ENCODE data around the gene TLR8. TPM values are rescaled to one million over a fixed set of nuclear protein-coding genes. Genes with fewer than 3 reads are reported as not detected.

The TLR8 gene
- total and polyA plus RNA-seq, 10 of the 15 experiments (the other 5 are each of a cell fraction or from before 2014, with no cell fraction given), result 0.04 TPM; not detected in 9

DNA sequence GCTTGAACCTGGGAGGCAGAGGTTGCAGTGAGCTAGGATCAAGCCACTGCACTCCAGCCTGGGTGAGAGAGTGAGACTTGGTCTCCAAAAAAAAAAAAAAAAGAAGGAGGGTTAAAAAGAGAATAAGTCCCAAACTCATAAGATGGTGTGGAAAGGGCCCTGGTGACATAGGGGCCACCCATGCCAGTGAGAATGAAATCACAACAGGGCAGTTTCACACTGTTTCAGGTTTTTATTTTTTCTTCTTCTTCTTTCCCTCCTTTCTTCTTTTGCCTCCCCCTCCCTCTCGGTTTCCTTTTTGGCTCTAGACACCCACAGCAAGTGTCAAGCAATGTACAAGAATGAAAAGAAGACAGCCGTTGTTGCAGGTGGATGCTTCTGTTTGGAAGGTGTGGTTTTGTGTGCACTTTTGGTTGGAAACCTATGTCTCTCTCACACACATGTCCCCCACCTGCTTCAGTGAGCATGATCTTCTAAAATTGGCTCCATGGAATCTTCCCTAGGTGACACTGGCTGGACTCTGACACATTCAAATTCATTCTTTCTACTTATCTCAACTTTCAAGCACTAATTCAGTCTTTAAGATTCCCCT is 14.4 kb upstream of the TLR8 start (continued):
- TF ChIP-seq CBFB (IDR thresholded peaks at IDR 0.05; ENCODE audit: low read depth), result peak; percentile 44; the same call in 1 of the 2 replicates
- peak; percentile 91 for TF ChIP-seq TCF3 (IDR thresholded peaks at IDR 0.05; ENCODE audit: borderline replicate concordance, insufficient read depth, low read depth, low read length)
- TF ChIP-seq ZBED1 (IDR thresholded peaks at IDR 0.05; ENCODE audit: borderline replicate concordance), result no peak
- TF ChIP-seq JUND (IDR thresholded peaks at IDR 0.05; ENCODE audit: low read depth, low read length), result no peak
- TF ChIP-seq, protein P1, sequence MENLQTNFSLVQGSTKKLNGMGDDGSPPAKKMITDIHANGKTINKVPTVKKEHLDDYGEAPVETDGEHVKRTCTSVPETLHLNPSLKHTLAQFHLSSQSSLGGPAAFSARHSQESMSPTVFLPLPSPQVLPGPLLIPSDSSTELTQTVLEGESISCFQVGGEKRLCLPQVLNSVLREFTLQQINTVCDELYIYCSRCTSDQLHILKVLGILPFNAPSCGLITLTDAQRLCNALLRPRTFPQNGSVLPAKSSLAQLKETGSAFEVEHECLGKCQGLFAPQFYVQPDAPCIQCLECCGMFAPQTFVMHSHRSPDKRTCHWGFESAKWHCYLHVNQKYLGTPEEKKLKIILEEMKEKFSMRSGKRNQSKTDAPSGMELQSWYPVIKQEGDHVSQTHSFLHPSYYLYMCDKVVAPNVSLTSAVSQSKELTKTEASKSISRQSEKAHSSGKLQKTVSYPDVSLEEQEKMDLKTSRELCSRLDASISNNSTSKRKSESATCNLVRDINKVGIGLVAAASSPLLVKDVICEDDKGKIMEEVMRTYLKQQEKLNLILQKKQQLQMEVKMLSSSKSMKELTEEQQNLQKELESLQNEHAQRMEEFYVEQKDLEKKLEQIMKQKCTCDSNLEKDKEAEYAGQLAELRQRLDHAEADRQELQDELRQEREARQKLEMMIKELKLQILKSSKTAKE (IDR thresholded peaks at IDR 0.05; ENCODE audit: low read depth, poor library complexity, severe bottlenecking), result peak; percentile 44
- TF ChIP-seq ELK1 (IDR thresholded peaks at IDR 0.05; ENCODE audit: low read depth, low read length), result no peak
- no peak for TF ChIP-seq MTA3 (IDR thresholded peaks at IDR 0.05; ENCODE audit: borderline replicate concordance, low read length)
- TF ChIP-seq POU2F2 (IDR thresholded peaks at IDR 0.05; ENCODE audit: borderline replicate concordance, low read depth, low read length), result 0 out of 3 replicates have a peak, but pooled peaks have one; percentile 20
- no peak for TF ChIP-seq ATF7 (IDR thresholded peaks at IDR 0.05; ENCODE audit: low read depth)
- no peak for TF ChIP-seq PML (IDR thresholded peaks at IDR 0.05; ENCODE audit: low read length)
- no peak for TF ChIP-seq SUPT20H (IDR thresholded peaks at IDR 0.05; ENCODE audit: borderline replicate concordance, control insufficient read depth, low read depth, low read length)
- 0 out of 2 replicates have a peak, but pooled peaks have one; percentile 8 for TF ChIP-seq NFYB (IDR thresholded peaks at IDR 0.05; ENCODE audit: insufficient read depth, low read depth, low read length)
- 0 out of 2 replicates have a peak, but pooled peaks have one; percentile 17 for TF ChIP-seq GABPA (IDR thresholded peaks at IDR 0.05; ENCODE audit: low read depth)
- no peak for TF ChIP-seq RAD21 (IDR thresholded peaks at IDR 0.05; ENCODE audit: insufficient read depth, low read depth, low read length)
- TF ChIP-seq, protein P2, sequence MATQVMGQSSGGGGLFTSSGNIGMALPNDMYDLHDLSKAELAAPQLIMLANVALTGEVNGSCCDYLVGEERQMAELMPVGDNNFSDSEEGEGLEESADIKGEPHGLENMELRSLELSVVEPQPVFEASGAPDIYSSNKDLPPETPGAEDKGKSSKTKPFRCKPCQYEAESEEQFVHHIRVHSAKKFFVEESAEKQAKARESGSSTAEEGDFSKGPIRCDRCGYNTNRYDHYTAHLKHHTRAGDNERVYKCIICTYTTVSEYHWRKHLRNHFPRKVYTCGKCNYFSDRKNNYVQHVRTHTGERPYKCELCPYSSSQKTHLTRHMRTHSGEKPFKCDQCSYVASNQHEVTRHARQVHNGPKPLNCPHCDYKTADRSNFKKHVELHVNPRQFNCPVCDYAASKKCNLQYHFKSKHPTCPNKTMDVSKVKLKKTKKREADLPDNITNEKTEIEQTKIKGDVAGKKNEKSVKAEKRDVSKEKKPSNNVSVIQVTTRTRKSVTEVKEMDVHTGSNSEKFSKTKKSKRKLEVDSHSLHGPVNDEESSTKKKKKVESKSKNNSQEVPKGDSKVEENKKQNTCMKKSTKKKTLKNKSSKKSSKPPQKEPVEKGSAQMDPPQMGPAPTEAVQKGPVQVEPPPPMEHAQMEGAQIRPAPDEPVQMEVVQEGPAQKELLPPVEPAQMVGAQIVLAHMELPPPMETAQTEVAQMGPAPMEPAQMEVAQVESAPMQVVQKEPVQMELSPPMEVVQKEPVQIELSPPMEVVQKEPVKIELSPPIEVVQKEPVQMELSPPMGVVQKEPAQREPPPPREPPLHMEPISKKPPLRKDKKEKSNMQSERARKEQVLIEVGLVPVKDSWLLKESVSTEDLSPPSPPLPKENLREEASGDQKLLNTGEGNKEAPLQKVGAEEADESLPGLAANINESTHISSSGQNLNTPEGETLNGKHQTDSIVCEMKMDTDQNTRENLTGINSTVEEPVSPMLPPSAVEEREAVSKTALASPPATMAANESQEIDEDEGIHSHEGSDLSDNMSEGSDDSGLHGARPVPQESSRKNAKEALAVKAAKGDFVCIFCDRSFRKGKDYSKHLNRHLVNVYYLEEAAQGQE (IDR thresholded peaks at IDR 0.05; ENCODE audit: low read depth, low read length), result no peak
- TF ChIP-seq FOS (IDR thresholded peaks at IDR 0.05; ENCODE audit: borderline replicate concordance, extremely low read depth, insufficient read length), result no peak
- no peak for TF ChIP-seq HCFC1 (IDR thresholded peaks at IDR 0.05; ENCODE audit: low read length)
- TF ChIP-seq RFX5 (IDR thresholded peaks at IDR 0.05; ENCODE audit: low read depth, low read length), result no peak
- TF ChIP-seq SUZ12 (IDR thresholded peaks at IDR 0.05; ENCODE audit: unreplicated experiment), result no peak
- TF ChIP-seq JUNB (IDR thresholded peaks at IDR 0.05), result no peak
- TF ChIP-seq CBX3 (IDR thresholded peaks at IDR 0.05; ENCODE audit: borderline replicate concordance, low read depth), result no peak
- TF ChIP-seq CHD4 (IDR thresholded peaks at IDR 0.05), result no peak
- TF ChIP-seq RUNX3 (IDR thresholded peaks at IDR 0.05; ENCODE audit: low read length), result peak; percentile 91
- TF ChIP-seq CREM (IDR thresholded peaks at IDR 0.05; ENCODE audit: low read depth), result peak; percentile 17; the same call in 1 of the 2 replicates
- TF ChIP-seq NR2F1 (conservative IDR thresholded peaks at IDR 0.05), result no peak
- no peak for TF ChIP-seq NR2C2 (IDR thresholded peaks at IDR 0.05; ENCODE audit: borderline replicate concordance, control insufficient read depth, insufficient read length, low read depth)
- TF ChIP-seq IRF4 (IDR thresholded peaks at IDR 0.05; ENCODE audit: low read depth, low read length), result no peak
